Jurkat, Clone E6-1 (cell line): ENCODE results near the gene STK33. TPM values are rescaled to one million over a fixed set of nuclear protein-coding genes. Genes with fewer than 3 reads are reported as not detected.

ENCODE experiments used
- DNase-seq: peaks from one replicate; pipeline ENCODE4 v3.0.0-alpha.2; 2011; ENCODE audit warnings: low read depth, low spot score
- H3K4me3 ChIP-seq: 2 replicates; pipeline ENCODE4 v1.5.1; 2011; ENCODE audit warnings: mild to moderate bottlenecking, low read length, control low read depth, moderate library complexity
- polyA plus RNA-seq: library from polyadenylated mRNA; unstranded; fragments of >200 nt; gene quantifications from one replicate; pipeline ENCODE4 v1.2.1, GENCODE V29; 2012; ENCODE audit warnings: missing spikeins; ENCODE audit not compliant: insufficient read length, insufficient read depth

The STK33 gene
- 12.0 TPM for polyA plus RNA-seq

GRCh38 chr11:8593935-8594909 lies at the start of gene STK33:
STK33 (minus strand) TSS chr11:8594228; CDS start chr11:8474905, 119,323 bp downstream.
- H3K4me3 ChIP-seq = peak within 1 kb of the TSS; percentile 56
- DNase-seq = peak; percentile 41

DNA sequence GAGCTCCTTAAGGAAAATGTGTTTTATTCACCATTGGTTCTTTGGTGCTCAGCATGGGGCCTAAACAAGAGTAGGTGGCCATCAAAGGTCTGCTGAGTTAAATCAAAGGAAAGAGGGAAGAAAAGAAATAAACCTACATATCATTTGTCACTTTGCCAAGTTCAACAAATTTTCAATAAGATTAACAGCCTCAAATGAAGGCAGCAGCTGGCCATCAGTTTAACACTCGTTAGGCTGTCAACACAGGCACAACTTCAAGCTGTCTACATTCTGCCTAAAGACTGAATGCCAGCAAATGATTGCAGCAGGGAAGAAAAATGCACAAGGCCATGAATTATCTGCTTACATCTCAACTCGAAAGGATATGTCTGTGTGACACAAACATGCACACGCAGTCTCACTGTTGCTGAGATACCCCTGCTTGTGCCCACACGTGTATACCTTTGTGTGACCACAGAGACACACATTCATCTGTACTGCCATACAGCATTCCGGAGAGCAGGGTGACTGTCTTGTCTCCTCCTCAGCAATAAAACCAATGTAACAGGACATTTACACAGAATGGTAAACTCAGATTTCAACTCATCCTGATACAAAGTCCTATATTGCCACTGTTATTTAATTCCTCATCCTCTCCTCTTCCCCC lies 48.3 kb upstream of the STK33 start:
- no peak overlapping the region for H3K4me3 ChIP-seq
- DNase-seq = no peak

GRCh38 chr11:8641332-8641731 lies 47.3 kb upstream of the STK33 start:
- DNase-seq = no peak
- H3K4me3 ChIP-seq = no peak overlapping the region

DNA sequence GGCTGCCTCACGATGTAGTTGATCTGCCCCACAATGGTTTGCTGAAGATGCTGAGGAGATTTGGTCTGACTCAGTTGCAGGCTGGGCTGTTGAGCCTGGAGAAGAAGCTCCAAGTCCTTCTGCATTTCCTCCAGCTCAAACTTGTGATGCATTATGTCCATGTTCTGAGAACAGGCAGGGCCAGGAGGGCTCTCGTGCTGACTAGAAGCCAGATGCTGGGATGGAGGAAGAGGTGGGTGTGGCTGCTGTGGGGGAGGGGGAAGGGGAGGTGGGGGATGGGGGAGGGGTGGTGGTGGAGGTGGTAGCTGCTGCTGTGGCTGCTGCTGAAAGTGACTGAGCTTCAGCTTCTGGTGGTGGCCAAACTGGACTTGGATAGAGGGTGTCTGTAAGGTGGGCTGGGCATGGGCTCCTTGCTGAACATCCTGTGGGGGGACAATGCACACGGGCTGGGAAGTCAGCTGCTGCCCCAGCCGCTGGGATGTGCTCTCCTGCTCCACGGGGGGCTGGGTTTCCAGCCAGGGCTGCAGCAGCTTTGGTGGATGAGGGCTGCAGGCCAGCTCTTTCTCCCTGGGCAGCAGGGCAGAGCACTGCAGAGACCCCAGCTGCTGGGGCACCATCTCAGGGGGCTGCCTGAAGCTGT lies 46.4 kb upstream of the STK33 start:
- no peak overlapping the region for H3K4me3 ChIP-seq
- DNase-seq = no peak

- H3K4me3 ChIP-seq = no peak overlapping the region
- DNase-seq = no peak
Observed at GRCh38 chr11:8639655-8640054, 45.6 kb upstream of the STK33 start.

DNA sequence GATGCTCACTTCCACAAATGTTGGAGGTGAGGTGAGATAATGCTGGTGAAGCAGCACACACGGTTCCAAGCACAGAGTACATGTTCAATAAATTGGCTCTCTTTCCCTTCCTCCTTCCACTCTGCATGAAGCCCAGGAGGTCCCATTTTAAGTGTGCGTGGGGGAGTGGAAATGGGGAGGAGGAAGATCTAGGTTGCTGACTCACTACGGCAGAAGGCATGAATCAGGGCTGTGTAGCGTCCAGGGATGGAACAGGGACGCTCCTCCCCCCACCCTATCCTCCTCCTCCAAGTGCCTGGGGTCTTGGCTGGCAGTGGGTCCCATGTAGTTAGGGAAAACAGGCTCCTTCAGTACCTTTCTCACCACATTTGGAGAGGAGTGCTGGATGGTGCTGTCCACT lies 44.3 kb upstream of the STK33 start:
- no peak overlapping the region for H3K4me3 ChIP-seq
- DNase-seq = no peak

DNA sequence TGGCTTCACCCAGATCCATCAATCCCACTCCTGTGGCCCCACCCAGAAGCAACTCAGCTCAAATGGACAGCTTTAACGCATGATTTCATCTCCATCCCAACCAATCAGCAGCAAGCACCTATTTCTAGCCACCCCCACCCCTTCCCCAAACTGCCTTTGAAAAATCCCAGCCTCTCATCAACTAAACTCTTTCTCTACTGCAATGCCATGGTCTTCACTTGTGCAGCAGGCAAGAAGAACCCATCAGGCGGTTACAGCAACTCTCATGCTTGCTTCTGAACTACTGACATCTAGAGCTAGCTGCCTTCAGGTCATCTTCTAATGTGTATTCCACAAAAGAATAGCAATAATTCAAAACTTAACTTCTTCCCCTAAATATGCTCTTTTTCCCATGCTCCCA lies 42.1 kb upstream of the STK33 start:
- H3K4me3 ChIP-seq = no peak overlapping the region
- DNase-seq = no peak

GRCh38 chr11:8634498-8634897 lies 40.5 kb upstream of the STK33 start:
- DNase-seq = no peak
- H3K4me3 ChIP-seq = no peak overlapping the region

DNA sequence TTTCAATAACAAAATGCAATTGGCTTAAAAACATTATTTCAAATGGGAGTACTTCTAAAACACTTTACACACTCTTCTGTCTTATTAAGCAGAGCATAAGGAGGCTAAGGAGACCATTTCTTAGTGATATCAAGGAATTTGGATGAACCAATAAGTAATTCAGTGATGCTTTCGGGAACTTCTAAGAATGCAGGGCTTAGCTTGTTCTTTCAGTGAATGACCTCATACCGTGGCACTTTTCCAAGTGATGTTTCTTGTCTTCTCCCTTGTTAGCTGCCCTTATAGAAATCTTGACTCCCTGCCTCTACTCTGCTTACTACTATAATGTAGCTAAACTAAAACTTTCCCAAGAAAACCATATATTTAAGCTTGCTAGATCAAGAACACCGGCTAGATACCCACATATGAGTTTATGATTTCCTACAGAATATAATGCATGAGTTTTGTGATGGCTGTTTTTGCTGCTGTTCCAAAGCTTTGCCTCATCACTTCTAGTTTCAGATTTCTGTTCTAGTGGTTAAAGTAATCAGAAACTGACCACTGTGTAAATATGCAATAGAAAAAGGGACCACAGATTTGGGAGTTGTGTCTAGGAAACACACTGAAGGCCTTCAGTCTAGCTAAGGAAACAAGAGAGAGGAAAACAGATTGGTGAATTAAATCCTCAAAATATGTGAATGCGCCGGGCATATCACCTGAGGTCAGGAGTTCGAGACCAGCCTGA lies 37.5 kb upstream of the STK33 start:
- no peak for DNase-seq
- H3K4me3 ChIP-seq = no peak overlapping the region

GRCh38 chr11:8624698-8625097 lies 30.7 kb upstream of the STK33 start:
- no peak for DNase-seq
- H3K4me3 ChIP-seq = no peak overlapping the region

GRCh38 chr11:8621147-8621546 lies 27.1 kb upstream of the STK33 start:
- no peak overlapping the region for H3K4me3 ChIP-seq
- DNase-seq = no peak

DNA sequence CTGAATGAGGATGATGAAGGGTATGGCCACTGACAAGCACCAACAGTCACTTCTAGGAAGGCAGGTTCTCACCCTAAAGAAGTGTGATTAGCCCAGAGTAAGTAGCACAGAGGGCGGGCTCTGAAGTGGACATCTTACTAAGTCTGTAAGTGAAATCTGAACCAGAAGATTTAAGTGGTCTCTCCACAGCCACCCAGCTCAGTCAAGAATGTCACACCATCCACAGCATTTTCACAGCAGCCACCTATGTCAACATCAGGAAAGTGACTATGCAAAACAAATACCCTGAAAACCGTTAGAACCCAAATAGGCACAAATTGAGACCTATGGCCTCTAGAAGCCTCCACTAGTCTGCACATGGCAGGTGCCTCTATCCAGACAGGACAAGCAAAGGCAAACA lies 23.0 kb upstream of the STK33 start:
- no peak for DNase-seq
- H3K4me3 ChIP-seq = no peak overlapping the region

- no peak for DNase-seq
- H3K4me3 ChIP-seq = no peak overlapping the region
Observed at GRCh38 chr11:8615291-8616032, 21.4 kb upstream of the STK33 start.

GRCh38 chr11:8614497-8614896 lies 20.5 kb upstream of the STK33 start:
- no peak overlapping the region for H3K4me3 ChIP-seq
- DNase-seq = no peak

DNA sequence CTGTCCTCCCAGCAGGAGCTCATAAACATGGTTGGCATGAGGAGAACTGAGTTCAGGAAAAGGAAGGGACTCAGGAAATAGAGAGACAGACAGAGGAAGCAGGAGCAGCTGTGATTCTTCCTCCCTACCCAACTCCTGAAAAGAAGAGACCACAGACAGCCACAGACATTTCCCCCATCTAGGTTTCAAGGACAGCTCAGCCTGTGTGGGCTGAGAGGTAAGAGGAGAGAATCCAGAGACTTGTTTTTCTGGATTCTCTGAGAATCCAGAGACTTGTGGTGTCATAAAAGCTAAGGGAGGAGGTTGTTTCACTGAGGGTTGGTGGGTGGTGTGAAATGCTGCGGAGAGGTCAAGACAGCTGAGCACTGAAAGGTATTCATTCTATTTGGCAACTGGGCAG lies 19.0 kb upstream of the STK33 start:
- H3K4me3 ChIP-seq = no peak overlapping the region
- DNase-seq = no peak

DNA sequence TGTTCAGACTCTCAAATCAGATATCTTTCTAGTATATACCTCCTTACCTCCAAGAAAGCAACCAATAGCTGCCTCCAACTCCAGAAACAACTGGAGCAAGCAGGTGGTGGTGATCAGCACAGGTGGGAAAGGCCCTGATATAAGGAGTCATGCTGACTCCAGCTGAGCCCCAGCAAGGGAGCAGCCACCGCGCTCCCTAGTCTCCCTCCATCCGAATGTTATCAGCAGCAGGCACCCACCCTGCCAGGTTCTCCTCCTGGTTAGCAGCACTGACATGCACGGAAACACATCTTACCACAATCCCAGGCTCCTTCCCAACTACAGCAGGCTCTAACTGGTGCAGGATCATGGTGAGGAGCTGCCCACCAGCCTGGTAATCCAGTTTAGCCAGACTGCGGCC lies 18.5 kb upstream of the STK33 start:
- H3K4me3 ChIP-seq = no peak overlapping the region
- no peak for DNase-seq

GRCh38 chr11:8610532-8611116 lies 16.6 kb upstream of the STK33 start:
- H3K4me3 ChIP-seq = no peak overlapping the region
- DNase-seq = peak; percentile 6

GRCh38 chr11:8608652-8609051 lies 14.6 kb upstream of the STK33 start:
- H3K4me3 ChIP-seq = no peak overlapping the region
- no peak for DNase-seq
